Mononuclear cell (primary cell): Measurements from ENCODE around the gene ACTL6A. TPM values are rescaled to one million over a fixed set of nuclear protein-coding genes. Genes with fewer than 3 reads are reported as not detected.
"Not testable (repeated sequence)": the region's sequence is repeated elsewhere in the genome, so short reads cannot be mapped to it uniquely, and the experiment has no call there.

Source experiments
- H3K27me3 ChIP-seq: 2 replicates; pipeline ENCODE4 v1.6.0; 2011; ENCODE audit warnings: low read length, control low read depth; ENCODE audit not compliant: insufficient read depth
- H3K4me1 ChIP-seq: 2 replicates; pipeline ENCODE4 v1.5.1; 2011; ENCODE audit warnings: mild to moderate bottlenecking, low read length, control low read depth; ENCODE audit not compliant: insufficient read depth
- H3K4me3 ChIP-seq: 2 replicates; pipeline ENCODE4 v1.5.1; 2011; ENCODE audit warnings: mild to moderate bottlenecking, low read length, moderate library complexity
- H3K9me3 ChIP-seq: 2 replicates; pipeline ENCODE4 v1.5.1; 2011; ENCODE audit warnings: low read depth, mild to moderate bottlenecking, control low read depth, low read length
- total RNA-seq: library from RNA; depleted of rRNA; stranded (reverse); fragments of >200 nt; gene quantifications from one replicate; pipeline ENCODE4 v1.2.3, GENCODE V29; 2012

The ACTL6A gene
- total RNA-seq = 15.0 TPM

GRCh38 chr3:179562591-179563270 is at the start of gene ACTL6A:
Gene ACTL6A (plus strand): TSS chr3:179562926. CDS start chr3:179563093, 167 bp downstream.
- Histone ChIP-seq H3K27me3 (no peaks in the 10 kb centered on the region), H3K4me1 (peaks cover 14% of the 10 kb centered on the region), H3K4me3 (peak within 1 kb of the TSS; percentile 81), H3K9me3 (no peaks in the 10 kb centered on the region)

- H3K9me3 ChIP-seq = no peaks in the 10 kb centered on the region
- H3K27me3 ChIP-seq = no peaks in the 10 kb centered on the region
- no peaks in the 10 kb centered on the region for H3K4me1 ChIP-seq
- no peak overlapping the region for H3K4me3 ChIP-seq
Observed at GRCh38 chr3:179513862-179514261, 48.9 kb upstream of the ACTL6A start.

- H3K27me3 ChIP-seq, H3K9me3 ChIP-seq, H3K4me3 ChIP-seq, H3K4me1 ChIP-seq: not testable (repeated sequence)
Observed at GRCh38 chr3:179516461-179517251, 46.1 kb upstream of the ACTL6A start.

- Histone ChIP-seq H3K4me3 (no peak overlapping the region), H3K4me1 (no peaks in the 10 kb centered on the region), H3K27me3 (no peaks in the 10 kb centered on the region), H3K9me3 (no peaks in the 10 kb centered on the region)
Observed at GRCh38 chr3:179526482-179526881, 36.2 kb upstream of the ACTL6A start.

- Histone ChIP-seq H3K9me3 (no peaks in the 10 kb centered on the region), H3K27me3 (no peaks in the 10 kb centered on the region), H3K4me1 (no peaks in the 10 kb centered on the region), H3K4me3 (no peak overlapping the region)
Observed at GRCh38 chr3:179526989-179527391, 35.7 kb upstream of the ACTL6A start.

GRCh38 chr3:179528772-179529171 is 34.0 kb upstream of the ACTL6A start:
- Histone ChIP-seq H3K27me3 (no peaks in the 10 kb centered on the region), H3K4me3 (no peak overlapping the region), H3K9me3 (no peaks in the 10 kb centered on the region), H3K4me1 (no peaks in the 10 kb centered on the region)

GRCh38 chr3:179531576-179531975 is 31.1 kb upstream of the ACTL6A start:
- Histone ChIP-seq H3K9me3 (no peaks in the 10 kb centered on the region), H3K4me3 (no peak overlapping the region), H3K27me3 (no peaks in the 10 kb centered on the region), H3K4me1 (no peaks in the 10 kb centered on the region)

- Histone ChIP-seq H3K9me3 (no peaks in the 10 kb centered on the region), H3K27me3 (no peaks in the 10 kb centered on the region), H3K4me1 (no peaks in the 10 kb centered on the region), H3K4me3 (no peak overlapping the region)
Observed at GRCh38 chr3:179533274-179533673, 29.5 kb upstream of the ACTL6A start.

GRCh38 chr3:179536256-179536655 is 26.5 kb upstream of the ACTL6A start:
- Histone ChIP-seq H3K4me1 (no peaks in the 10 kb centered on the region), H3K9me3 (no peaks in the 10 kb centered on the region), H3K27me3 (no peaks in the 10 kb centered on the region), H3K4me3 (no peak overlapping the region)

- H3K9me3 ChIP-seq = no peaks in the 10 kb centered on the region
- H3K4me1 ChIP-seq = no peaks in the 10 kb centered on the region
- no peaks in the 10 kb centered on the region for H3K27me3 ChIP-seq
- no peak overlapping the region for H3K4me3 ChIP-seq
Observed at GRCh38 chr3:179541094-179541493, 21.6 kb upstream of the ACTL6A start.

- no peaks in the 10 kb centered on the region for H3K4me1 ChIP-seq
- H3K4me3 ChIP-seq = no peak overlapping the region
- no peaks in the 10 kb centered on the region for H3K9me3 ChIP-seq
- H3K27me3 ChIP-seq = no peaks in the 10 kb centered on the region
Observed at GRCh38 chr3:179541596-179541995, 21.1 kb upstream of the ACTL6A start.

- Histone ChIP-seq H3K4me1 (no peaks in the 10 kb centered on the region), H3K9me3 (no peaks in the 10 kb centered on the region), H3K27me3 (no peaks in the 10 kb centered on the region), H3K4me3 (no peak overlapping the region)
Observed at GRCh38 chr3:179542375-179542774, 20.4 kb upstream of the ACTL6A start.

- Histone ChIP-seq H3K27me3 (no peaks in the 10 kb centered on the region), H3K4me1 (no peaks in the 10 kb centered on the region), H3K9me3 (no peaks in the 10 kb centered on the region), H3K4me3 (no peak overlapping the region)
Observed at GRCh38 chr3:179544981-179545645, 17.6 kb upstream of the ACTL6A start.

- Histone ChIP-seq H3K4me1 (no peaks in the 10 kb centered on the region), H3K9me3 (no peaks in the 10 kb centered on the region), H3K27me3 (no peaks in the 10 kb centered on the region), H3K4me3 (no peak overlapping the region)
Observed at GRCh38 chr3:179546814-179547241, 15.9 kb upstream of the ACTL6A start.

- Histone ChIP-seq H3K27me3 (no peaks in the 10 kb centered on the region), H3K4me3 (no peak overlapping the region), H3K9me3 (no peaks in the 10 kb centered on the region), H3K4me1 (no peaks in the 10 kb centered on the region)
Observed at GRCh38 chr3:179551349-179552105, 11.2 kb upstream of the ACTL6A start.
